Neural progenitor cell (in vitro differentiated cells): ENCODE data around the gene GAB2. TPM values are rescaled to one million over a fixed set of nuclear protein-coding genes. Genes with fewer than 3 reads are reported as not detected.
A peak's percentile ranks its signal among the peaks of the same experiment; 100 is the strongest.

ENCODE experiments used
- DNase-seq: peaks from one replicate; pipeline ENCODE4 v3.0.0-alpha.2; 2016; ENCODE audit warnings: low spot score
- H2AFZ ChIP-seq: fragments of 200-600 bp; sonication (generic); replicated peaks from 2 replicates; pipeline ENCODE4 v1.6.1; 2016; ENCODE audit warnings: antibody characterized with exemption
- H3F3A ChIP-seq: fragments of 200-600 bp; sonication (generic); 2 replicates; pipeline ENCODE4 v1.6.1; 2016; ENCODE audit warnings: antibody characterized with exemption, low read depth
- H3K27ac ChIP-seq: fragments of 200-600 bp; sonication (generic); 2 replicates; pipeline ENCODE4 v1.5.1; 2016; ENCODE audit warnings: mild to moderate bottlenecking
- H3K27me3 ChIP-seq: fragments of 200-600 bp; sonication (generic); 2 replicates; pipeline ENCODE4 v1.6.1; 2016; ENCODE audit warnings: mild to moderate bottlenecking, moderate library complexity
- H3K36me3 ChIP-seq: fragments of 200-600 bp; sonication (generic); 2 replicates; pipeline ENCODE4 v1.5.1; 2016
- H3K4me1 ChIP-seq: fragments of 200-600 bp; sonication (generic); 2 replicates; pipeline ENCODE4 v1.6.1; 2016; ENCODE audit warnings: mixed run types
- H3K4me2 ChIP-seq: fragments of 200-600 bp; sonication (generic); 2 replicates; pipeline ENCODE4 v1.6.1; 2016
- H3K4me3 ChIP-seq: fragments of 200-600 bp; sonication (generic); 2 replicates; pipeline ENCODE4 v1.5.1; 2016
- H3K79me2 ChIP-seq: fragments of 200-600 bp; sonication (generic); 2 replicates; pipeline ENCODE4 v1.6.1; 2016; ENCODE audit warnings: low read depth
- H3K9ac ChIP-seq: fragments of 200-600 bp; sonication (generic); 2 replicates; pipeline ENCODE4 v1.6.1; 2016
- H3K9me3 ChIP-seq: fragments of 200-600 bp; sonication (generic); 2 replicates; pipeline ENCODE4 v1.5.1; 2016; ENCODE audit warnings: low read depth
- H4K20me1 ChIP-seq: fragments of 200-600 bp; sonication (generic); 2 replicates; pipeline ENCODE4 v1.6.1; 2016; ENCODE audit warnings: low read depth
- H3K27ac Mint-ChIP-seq: 3 replicates; pipeline ENCODE4 v1.8.0; 2021; ENCODE audit warnings: mixed read lengths
- H3K27me3 Mint-ChIP-seq: 2 replicates; pipeline ENCODE4 v1.8.0; 2022; ENCODE audit warnings: low read depth, mild to moderate bottlenecking, inconsistent platforms, moderate library complexity, mixed read lengths; ENCODE audit not compliant: insufficient read depth
- H3K36me3 Mint-ChIP-seq: 3 replicates; pipeline ENCODE4 v1.8.0; 2021; ENCODE audit warnings: mixed read lengths
- H3K4me1 Mint-ChIP-seq: 3 replicates; pipeline ENCODE4 v1.8.0; 2021; ENCODE audit warnings: mixed read lengths
- H3K4me3 Mint-ChIP-seq: 3 replicates; pipeline ENCODE4 v1.8.0; 2021; ENCODE audit warnings: mild to moderate bottlenecking, moderate library complexity, mixed read lengths
- H3K9me3 Mint-ChIP-seq: 3 replicates; pipeline ENCODE4 v1.8.0; 2020; ENCODE audit warnings: mixed read lengths
- CTCF ChIP-seq: fragments of 200-600 bp; sonication (generic); IDR thresholded peaks from 2 replicates; pipeline ENCODE4 v1.5.1; 2017; ENCODE audit warnings: antibody characterized with exemption, mild to moderate bottlenecking
- EZH2 ChIP-seq: fragments of 200-600 bp; sonication (generic); IDR thresholded peaks from 2 replicates; pipeline ENCODE4 v1.6.1; 2017; ENCODE audit warnings: antibody characterized with exemption, mild to moderate bottlenecking, moderate library complexity
- EZH2phosphoT487 ChIP-seq: fragments of 200-600 bp; sonication (generic); IDR thresholded peaks from 2 replicates; pipeline ENCODE4 v1.6.1; 2017; ENCODE audit warnings: antibody characterized with exemption
- total RNA-seq: library from RNA; depleted of rRNA; stranded (reverse); fragments of >200 nt; gene quantifications from 2 replicates; pipeline ENCODE4 v1.2.3, GENCODE V29; 2015; ENCODE audit warnings: low replicate concordance

Gene GAB2
- total RNA-seq, 1 donor from 2014 or later = 11.1 TPM

GRCh38 chr11:78189851-78190250 lies 227.8 kb downstream of the GAB2 start:
- H3K4me3 Mint-ChIP-seq = peak overlapping the region; percentile 94
- H3K4me1 ChIP-seq = peaks cover 12% of the 10 kb centered on the region
- peak overlapping the region; percentile 82 for H3K4me3 ChIP-seq
- no peaks in the 10 kb centered on the region for H3K36me3 Mint-ChIP-seq
- no peak overlapping the region for H2AFZ ChIP-seq
- peak overlapping the region; percentile 88 for H3K4me2 ChIP-seq
- peaks cover 50% of the 10 kb centered on the region for H3K4me1 Mint-ChIP-seq
- no peaks in the 10 kb centered on the region for H3K9me3 Mint-ChIP-seq
- H3K79me2 ChIP-seq = no peaks in the 10 kb centered on the region
- TF ChIP-seq CTCF (no peak), EZH2 (no peak), EZH2phosphoT487 (no peak)
- peaks cover 11% of the 10 kb centered on the region for H3K27me3 ChIP-seq
- no peaks in the 10 kb centered on the region for H3F3A ChIP-seq
- peaks cover 6% of the 10 kb centered on the region for H3K27me3 Mint-ChIP-seq
- no peaks in the 10 kb centered on the region for H3K9me3 ChIP-seq
- no peaks in the 10 kb centered on the region for H4K20me1 ChIP-seq
- H3K9ac ChIP-seq = no peak overlapping the region
- H3K36me3 ChIP-seq = no peaks in the 10 kb centered on the region
- no peak for DNase-seq
- peak overlapping the region; percentile 19 for H3K27ac Mint-ChIP-seq
- no peak overlapping the region for H3K27ac ChIP-seq

DNA sequence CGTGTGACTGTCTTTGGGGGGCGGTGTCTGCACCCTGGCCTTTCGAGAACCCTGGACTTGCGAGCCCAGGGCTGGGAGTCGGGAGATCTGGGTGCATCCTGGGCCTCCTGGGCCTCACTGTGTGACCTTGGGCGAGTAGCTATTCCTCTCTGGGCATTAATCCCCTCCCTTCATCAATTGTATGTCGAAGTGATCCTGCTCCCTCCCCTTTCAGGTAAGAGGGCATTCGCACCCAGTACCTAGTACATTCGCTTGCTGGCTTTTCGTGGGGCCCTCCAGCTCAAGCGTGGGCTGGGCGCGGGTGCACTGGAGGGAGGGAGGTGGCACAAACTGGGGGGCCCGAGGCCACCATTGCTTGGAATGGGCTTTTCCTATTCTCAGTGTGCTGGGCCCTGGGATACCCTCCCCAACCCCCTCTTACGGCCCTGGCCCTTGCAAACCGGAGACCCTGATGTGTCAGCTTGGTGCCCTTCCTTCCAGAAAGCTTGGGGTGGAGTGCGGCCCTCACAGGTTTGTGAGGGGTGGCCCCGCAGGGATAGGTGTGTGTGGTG lies 228.4 kb downstream of the GAB2 start:
- Histone ChIP-seq H3K4me1 (peaks cover 12% of the 10 kb centered on the region), H4K20me1 (no peaks in the 10 kb centered on the region), H3K9ac (peak overlapping the region; percentile 27), H3K36me3 (no peaks in the 10 kb centered on the region), H2AFZ (peak overlapping the region; percentile 79), H3K27me3 (peaks cover 11% of the 10 kb centered on the region), H3K79me2 (no peaks in the 10 kb centered on the region), H3K27ac (no peak overlapping the region), H3K4me3 (peak overlapping the region; percentile 82), H3K4me2 (peak overlapping the region; percentile 88), H3F3A (no peaks in the 10 kb centered on the region), H3K9me3 (no peaks in the 10 kb centered on the region)
- H3K27me3 Mint-ChIP-seq = peaks cover 6% of the 10 kb centered on the region
- TF ChIP-seq CTCF (no peak), EZH2phosphoT487 (no peak)
- peak overlapping the region; percentile 19 for H3K27ac Mint-ChIP-seq
- H3K9me3 Mint-ChIP-seq = no peaks in the 10 kb centered on the region
- H3K36me3 Mint-ChIP-seq = no peaks in the 10 kb centered on the region
- peaks cover 44% of the 10 kb centered on the region for H3K4me1 Mint-ChIP-seq
- DNase-seq = no peak
- peak overlapping the region; percentile 94 for H3K4me3 Mint-ChIP-seq

DNA sequence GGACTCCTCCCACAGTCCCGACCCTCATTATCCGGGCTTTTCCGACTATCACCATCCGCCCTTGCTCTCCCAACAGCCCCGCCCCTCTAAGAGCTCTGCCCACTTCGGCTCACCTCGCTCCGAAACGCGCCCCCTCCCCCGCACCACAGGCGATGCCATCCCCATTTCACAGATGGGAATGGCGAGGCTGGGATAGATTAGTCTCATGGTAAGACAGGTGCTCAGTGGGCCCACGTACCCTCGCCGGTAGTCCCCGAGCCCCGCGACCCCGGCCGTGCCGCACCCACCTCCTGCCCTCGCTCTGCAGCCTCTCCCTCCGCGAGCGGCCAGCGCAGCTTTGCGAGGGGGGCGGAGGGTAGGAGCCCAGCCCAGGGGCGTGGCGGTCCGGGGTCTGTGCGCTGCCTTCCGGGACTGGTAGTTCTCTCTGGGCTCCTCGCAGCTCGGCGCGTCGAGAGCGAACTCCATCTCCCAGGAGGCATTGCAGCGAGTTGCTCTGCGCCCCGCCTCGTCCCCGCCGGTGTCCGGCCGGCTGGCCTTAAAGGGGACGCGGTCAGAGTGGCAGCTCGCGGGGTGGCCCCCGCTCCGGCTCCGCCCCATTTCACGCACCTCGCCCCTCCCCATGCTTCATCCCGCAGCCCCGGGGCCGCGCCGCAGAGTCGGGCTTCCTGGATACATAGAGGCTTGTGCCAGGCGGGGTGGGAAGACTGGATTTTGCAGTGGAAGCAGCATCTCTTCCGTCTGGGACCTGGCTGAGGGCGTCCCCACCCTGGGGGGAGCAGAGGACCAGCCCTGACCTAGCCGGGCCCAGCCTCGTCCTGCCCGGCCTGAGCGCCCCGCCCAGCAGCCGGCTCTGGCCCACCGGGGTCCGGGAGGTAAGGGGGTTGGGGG lies 229.1 kb downstream of the GAB2 start, which contains the start of the genes KCTD21 and USP35:
KCTD21 (minus strand) TSS at position 341 of the 888 bp plus-strand sequence. CDS start 14,072 bp downstream, outside the sequence.
USP35 (plus strand) TSS at position 634 of the 888 bp plus-strand sequence. CDS start 7,327 bp downstream, outside the sequence.
- Histone ChIP-seq H3K4me3 (peak within 1 kb of the TSS; percentile 82), H3F3A (no peaks in the 10 kb centered on the region), H4K20me1 (no peaks in the 10 kb centered on the region), H3K4me1 (peaks cover 12% of the 10 kb centered on the region), H3K4me2 (peak within 1 kb of the TSS; percentile 88), H3K9me3 (no peaks in the 10 kb centered on the region), H3K27ac (no peak within 1 kb of the TSS), H3K79me2 (no peaks in the 10 kb centered on the region), H2AFZ (peak within 1 kb of the TSS; percentile 79), H3K27me3 (peaks cover 11% of the 10 kb centered on the region), H3K9ac (peak within 1 kb of the TSS; percentile 27), H3K36me3 (no peaks in the 10 kb centered on the region)
- Mint-ChIP-seq H3K27me3 (peaks cover 6% of the 10 kb centered on the region), H3K36me3 (no peaks in the 10 kb centered on the region), H3K4me1 (peaks cover 44% of the 10 kb centered on the region), H3K9me3 (no peaks in the 10 kb centered on the region), H3K4me3 (peak within 1 kb of the TSS; percentile 94), H3K27ac (peak within 1 kb of the TSS; percentile 19)
- peak; percentile 99 for DNase-seq
- TF ChIP-seq CTCF = no peak
- TF ChIP-seq EZH2 = no peak
